DMS153 treated with DMSO at 0.1 percent for 48 hours (cell line): ENCODE data around the gene FLT4.

Experiments used
- DNase-seq: peaks from one replicate; lab custom pipeline; 2025; ENCODE audit not compliant: unreplicated experiment; lab: John Stamatoyannopoulos, UW

FLT4 gene

DNA sequence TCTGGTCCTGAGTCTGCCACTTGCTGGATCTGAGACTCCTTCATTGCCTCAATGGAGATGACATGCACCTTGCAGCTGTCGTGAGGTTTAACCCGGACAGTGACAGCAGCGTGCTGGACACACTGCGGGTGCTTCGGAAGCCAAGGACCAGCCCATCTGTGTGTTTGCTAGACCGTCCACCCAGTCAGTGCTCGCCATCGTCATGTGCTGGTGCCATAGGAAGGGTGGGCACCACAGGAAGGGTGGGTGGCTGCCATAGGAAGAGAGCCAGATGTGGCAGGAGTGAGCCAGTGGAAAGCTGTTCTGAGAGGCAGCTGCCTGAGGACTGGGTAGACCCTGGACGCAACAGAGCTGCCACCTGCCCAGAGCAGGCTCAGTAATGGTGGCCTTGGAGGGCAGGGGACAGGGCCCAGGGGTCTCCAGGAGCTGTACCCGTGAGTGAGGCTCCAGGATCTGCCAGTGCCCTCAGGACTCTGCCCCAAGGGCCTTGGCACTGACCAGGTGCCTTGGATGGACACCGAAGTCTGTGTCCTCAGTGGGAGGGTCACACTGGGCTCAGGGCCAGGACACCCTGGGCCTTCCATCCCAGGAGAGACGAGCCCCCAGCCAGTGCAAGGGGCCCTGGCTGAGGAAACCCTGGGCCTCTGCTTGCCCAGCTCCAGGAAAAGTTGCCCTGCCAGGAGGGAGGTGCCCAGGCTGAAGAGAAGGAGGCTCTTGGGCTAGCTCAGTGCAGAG is 21.8 kb downstream of the FLT4 start:
- no peak for DNase-seq

DNA sequence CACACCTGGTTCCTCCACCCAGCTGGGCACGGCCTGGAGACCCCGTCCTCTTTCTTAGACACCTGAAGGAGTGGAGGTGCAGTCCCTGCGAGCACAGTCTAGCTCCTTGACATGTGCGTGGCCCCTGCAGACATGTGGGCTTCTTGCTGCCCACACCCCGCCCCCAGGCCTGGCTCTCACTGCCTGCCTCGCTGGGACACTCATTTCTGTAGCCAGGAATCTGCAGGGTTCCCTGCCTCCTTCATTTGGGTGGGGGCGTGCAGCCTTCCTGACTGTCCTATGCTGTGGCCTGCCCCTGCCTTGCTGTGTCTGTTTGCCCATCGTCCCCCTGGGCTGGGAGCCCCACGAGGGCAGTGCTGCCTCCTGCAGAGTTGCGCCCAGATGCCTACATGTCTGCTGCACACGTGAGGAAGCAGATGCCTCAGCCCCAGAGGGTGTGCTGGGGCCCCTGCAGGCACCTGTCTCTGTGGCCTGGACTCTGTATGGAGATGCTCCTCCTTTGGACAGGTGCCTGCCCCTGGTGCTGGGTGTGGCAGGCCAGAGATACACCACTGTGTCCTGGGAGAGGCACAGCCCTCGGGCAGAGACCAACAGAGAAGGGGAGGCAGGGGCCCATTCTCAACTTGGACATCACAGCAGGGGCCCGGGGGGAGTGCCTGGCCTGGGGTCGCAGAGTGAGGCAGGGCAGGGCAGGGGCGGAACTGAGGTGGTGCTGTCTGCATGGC is 22.6 kb downstream of the FLT4 start:
- no peak for DNase-seq

DNA sequence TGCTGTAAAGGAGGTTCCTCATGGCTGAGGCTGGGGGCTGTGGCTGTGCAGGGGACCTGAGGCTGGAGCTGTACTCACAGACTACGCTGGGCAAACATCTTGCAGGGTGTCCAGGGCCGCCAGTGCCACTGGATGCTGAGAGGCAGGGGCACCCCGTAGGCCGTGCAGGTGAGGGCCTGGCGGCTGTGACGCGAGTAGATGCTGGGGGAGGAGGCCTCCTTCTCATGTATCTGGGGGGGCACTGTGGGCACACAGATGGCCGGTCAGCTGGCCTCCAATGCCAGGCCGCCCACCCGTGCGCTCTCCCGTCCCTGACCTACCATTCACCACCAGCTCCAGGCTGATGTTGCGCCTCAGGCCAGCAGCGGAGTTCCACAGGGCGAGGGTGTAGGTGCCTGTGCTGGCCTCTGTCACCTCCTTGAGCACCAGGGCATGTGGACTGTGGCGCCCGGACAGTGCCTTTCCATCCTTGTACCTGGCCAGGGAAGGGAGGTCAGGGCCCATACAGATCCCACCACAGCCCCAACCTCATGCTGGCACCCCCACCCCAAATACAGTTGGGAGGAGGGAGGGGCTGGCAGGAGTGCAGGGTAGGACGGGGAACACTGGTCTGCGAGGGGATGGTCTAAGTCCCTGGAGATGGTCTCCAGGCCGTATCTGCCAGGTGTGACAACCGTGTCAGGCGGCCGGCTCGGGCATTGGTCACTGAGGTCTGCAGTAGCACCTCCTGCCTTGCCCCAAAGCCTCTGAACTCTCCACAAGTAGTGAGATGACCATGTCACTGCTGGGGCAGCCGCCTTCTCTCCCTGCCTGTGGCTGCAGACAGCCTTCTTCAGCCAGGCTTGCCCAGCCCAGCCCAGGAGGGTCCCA is 23.4 kb downstream of the FLT4 start:
- DNase-seq = no peak

DNA sequence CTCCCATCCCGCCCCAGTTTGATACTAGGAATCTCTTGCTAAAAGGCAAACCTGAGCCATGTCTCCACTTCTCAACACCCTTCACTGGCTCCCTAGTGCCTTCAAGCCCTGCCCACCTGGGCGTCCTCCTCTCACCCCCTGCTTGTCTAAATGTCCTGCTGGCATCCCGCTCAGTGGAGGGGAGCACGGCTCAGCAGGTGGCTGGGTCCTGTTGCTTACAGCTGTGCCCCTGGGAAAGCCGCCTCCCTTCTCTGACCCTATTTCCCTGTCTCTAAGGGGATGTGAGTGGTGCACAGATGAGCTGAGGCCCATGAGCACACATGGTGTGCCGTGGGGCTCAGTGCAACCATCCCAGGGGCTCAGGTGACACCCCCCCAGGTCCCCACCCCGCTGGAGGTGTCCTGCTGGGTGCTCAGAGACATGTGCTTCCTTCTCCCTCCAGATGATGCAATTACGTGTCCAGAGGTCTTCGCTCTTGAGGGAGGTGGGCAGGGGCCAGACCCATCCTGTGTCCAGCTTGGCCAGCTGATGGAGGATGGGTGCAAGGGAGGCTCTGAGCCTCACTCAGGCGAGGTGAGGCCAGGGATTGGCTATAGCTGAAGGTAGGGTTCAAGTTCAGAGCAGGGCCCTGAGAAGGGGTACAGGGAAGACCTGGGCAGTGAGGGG is 24.1 kb downstream of the FLT4 start:
- DNase-seq = no peak

DNA sequence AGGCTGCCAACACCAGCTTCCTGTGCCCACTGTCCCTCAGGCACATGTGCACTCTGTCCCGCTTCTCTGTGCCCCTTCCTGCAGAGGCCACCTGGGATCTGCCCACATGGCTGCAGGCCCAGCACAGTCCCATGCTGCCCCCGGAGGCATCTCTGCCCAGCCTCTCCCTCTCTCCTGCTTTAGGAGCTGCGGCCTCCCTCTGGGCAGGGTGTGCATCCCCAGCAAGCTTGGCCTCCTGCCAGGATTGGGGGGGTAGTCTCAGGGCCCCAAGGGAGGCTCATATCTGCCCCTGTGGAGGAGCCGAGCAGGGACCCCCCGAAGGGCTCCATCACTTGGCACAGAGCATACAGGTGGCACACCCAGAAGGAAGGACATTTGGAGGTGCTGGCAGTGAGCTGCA is 24.8 kb downstream of the FLT4 start:
- DNase-seq = no peak

DNA sequence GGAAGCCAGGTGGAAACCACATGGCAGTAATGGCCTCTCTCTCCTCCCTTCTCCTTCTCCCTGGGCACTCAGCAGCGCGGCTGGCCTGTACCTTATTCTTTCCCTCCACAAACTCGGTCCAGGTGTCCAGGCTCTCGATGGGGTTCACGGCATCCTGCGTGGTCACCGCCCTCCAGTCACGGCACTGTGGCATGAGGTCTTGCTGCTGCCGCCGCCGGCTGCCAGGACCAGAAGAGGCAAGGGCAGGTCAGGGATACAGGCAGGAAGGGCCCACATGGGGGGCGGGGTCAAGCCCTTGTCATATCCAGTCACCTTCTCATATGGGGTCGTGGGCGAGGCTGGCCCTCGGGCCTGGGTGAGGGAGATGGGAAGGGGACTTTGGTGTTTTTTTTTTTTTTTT is 25.6 kb downstream of the FLT4 start:
- DNase-seq = no peak

DNA sequence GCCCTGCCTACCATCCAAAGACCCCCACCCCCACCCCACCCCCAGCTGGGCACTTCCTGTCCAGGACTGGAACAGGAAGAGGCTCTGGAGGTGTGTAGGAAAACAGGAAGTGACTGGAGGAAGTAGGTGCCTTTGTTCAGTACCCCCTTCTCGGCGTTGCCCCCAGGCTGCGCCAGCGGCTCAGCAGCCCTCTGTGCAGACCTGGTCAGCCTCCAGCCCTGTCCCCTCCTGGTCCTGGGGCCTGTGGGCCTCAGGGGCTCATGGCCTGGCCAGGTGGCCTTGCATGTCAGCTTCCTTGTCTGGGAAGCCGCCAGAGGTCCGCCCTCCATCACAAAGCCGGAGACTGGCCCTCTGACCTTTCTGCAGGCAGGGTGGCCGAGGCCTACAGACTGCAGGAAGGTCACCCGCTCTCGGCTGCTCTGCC is 26.0 kb downstream of the FLT4 start:
- no peak for DNase-seq

DNA sequence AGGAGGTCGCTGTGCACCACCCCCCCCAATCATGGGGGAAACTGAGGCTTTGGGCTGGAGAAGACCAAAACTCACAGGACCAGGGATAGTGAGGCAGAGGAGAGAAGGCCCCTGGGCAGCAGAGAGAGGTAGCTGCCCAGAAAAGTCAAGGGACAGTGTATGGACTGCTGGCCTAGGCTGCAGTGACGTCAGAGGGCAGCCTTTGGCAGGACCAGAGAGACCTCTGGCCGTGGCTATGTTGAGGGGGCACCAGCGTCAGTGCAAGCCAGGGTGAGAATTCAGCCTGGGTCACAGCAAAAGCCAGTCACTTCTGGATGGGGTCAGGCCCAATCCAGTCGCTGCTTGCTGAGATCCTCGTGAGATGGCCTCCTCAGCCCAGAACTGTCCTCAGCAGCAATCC is 26.5 kb downstream of the FLT4 start:
- DNase-seq = no peak

DNA sequence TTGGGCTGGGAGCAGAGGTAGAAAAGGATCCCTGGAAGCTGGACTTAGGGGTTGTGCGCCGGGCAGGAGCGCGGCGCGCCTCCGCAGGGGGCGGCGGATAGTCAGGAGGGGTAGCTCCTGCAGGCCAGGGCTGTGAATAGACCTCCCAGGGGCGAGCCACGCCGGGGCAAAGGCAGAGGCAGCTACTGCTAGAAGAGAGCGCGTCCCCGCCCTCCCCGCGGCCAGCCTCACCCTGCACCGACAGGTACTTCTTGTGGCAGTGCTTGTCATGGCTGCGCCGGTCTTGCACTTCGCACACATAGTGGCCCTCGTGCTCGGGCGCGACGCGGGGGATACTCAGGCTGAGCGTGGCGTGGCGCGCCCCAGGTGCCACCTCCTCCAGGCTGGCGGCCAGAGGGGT is 28.1 kb downstream of the FLT4 start:
- DNase-seq = no peak

DNA sequence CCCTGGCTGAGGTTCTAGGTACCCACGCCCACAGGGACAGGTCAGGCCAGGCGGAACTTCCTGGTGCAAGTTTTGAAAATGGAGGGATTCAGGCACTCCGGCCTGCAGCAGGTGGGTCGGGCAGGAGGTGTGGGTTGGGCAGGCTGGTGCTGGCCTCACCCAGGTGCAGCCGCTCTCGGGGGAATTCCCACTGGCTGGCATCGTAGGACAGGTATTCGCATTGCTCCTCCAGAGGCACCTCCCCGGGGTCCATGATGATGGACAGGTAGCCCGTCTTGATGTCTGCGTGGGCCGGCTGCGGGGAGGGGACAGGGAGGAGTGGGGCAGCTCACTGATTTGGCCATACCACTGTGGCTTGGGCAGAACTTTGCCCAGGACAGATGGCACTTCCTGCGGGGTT is 29.4 kb downstream of the FLT4 start:
- no peak for DNase-seq

DNA sequence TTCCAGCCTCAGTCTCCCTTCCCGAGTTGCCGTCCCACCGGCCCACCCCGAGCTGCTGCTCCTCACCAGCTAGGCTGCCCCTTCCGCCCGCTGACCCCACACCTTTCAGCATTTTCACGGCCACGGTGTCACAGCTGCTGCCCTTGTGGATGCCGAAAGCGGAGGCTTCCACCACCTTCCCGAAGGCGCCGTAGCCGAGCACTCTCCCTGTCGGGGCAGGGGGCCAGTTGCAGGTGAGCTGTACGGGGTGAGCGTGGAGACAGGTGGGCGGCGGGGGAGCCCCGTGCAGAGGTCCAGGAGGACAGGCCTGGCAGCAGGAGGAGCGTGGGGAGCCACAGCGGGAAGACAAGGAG is 29.9 kb downstream of the FLT4 start:
- DNase-seq = no peak

DNA sequence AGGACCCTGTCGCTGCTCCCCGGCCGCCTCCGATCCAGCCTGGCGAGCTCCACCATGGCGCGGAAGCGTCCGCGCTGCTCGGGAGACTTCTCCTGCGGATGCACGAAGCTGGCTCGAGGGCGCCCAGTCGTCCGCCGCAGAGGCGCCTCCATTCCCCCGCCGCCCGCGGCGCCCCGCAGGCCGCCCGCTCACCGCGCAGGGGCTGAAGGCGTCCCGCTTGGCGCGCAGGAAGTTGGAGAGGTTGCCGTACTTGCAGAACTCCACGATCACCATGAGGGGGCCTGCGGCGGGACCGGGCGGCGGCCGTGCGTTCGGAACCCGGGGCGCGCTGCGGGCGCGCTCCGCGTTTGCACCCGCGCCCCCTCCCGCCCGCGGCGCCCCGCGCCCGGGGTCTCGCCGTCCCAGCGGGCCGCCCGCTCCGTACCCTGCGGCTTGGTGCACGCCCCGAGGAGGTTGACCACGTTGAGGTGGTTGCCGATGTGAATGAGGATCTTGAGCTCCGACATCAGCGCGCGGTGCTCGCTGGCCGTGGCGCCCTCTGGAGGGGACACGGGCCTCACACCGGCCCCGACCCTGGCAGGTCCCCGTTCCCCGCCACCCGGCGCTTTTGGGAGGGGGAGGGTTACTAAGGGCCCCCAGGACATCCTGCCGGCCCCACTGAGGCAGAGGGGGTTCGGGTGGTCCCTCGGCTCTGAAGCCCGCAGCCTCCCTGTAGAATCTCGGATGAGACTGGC is 30.4 kb downstream of the FLT4 start:
- DNase-seq = no peak

DNA sequence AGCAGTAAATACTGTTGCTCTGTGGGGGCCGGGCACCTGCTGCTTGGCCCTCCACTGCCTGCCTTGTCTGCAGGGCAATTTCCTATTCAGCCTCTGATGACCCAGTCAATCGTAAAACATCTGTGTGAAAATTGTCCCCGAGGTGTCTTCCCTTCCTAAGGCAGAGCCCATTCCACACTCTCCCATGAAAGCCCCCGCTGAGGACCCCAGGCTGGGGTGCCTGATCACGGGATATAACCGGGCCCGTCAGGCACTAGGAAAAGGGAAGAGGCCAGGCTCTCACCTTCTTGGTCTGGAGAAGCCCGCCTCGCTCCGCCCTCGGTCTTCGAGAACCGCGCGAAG is 30.9 kb downstream of the FLT4 start:
- no peak for DNase-seq

DNA sequence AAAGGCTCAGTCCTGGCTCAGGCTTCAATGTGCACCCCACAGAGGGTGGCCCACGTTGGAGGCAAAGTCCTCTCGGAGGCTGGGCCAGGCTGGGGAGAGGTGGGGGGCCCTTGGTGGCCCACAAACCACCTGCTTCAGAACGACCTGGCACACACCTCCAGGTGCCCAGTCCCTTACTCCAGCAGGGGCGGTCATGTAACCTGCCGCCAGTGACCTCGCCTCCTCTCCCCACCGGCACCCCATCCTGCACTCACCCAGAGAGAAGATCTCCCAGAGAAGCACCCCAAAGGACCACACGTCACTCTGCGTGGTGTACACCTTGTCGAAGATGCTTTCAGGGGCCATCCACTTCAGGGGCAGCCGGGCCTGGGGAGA is 35.6 kb downstream of the FLT4 start:
- no peak for DNase-seq

DNA sequence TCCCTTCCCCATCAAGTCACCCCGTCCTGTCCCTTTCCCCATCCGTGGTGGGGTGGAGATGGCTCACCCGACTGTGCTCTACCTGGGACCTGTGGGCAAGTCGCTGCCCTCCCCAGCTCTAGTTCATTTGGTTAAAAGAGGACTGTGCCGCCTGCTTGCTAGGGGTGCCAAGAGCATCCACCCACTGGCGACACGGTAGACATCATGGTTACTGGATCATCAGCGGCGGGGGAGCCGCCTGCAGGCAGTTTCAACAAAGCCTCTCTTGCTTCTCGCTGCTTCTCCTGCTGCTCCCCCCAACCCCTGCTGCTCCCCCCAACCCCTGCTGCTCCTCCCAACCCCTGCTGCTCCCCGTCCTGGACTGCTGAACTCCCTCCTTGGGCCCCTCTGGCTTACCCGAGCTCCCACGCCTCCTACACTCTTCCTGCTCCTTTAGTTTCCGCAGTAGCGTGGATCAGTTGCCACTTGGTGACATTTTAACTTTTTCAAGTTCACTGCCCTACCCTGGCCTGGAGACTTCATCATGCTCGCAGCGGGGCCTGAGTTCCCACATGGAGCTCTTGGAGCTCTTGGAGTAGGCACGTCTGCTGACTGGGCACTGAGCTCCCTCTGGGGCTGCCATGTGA is 36.1 kb downstream of the FLT4 start:
- DNase-seq = no peak

DNA sequence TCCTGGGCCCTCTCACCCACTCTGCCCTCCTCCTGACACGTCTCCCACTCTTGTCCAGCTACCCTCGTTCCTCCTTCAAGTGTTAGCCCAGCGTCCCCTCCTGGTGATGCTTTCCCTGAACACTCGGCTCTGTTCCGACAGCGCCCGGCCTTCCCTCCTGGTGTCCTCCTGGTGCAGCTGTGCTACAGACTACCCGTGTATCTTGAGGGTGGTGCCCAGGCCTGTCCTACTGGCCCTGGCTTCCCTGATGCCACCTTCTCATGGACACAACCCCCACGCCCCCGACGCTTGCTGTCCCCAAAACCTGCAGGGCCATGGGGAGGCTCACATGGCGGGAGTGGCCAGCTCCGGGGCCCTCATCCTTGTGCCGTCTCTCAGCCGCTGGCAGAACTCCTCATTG is 36.7 kb downstream of the FLT4 start:
- DNase-seq = no peak

DNA sequence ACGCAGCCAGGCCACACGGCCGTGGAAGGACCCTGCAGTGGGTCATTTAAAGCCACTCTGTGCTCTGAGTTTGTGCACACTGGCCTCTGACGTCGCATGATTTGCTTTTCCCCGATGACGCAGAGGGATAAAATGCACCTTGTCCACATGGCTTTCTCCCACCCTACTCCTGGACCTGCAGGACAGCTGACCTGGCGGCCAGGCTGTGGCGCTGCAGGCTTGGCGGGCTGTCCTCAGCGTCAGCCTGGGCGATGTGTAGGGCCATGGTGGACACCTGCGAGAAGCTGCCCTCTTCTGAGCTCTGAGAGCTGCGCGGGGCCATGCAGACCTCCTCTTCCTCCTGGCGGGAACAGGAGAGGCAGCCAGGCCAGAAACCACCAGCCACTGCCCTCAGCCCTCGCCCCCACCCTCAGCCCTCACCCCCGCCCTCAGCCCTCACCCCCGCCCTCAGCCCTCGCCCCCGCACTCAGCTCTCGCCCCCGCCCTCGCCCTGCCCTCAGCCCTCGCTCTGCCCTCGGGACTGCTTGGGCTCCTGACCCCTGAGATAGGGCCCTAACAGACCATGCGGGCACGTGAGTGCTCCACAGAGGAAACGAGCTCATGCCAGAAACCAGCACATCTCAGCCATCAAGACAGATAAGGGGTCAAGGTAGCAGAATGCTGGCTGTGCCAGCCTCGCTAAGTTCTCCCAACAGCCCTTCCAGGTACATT is 38.1 kb downstream of the FLT4 start:
- no peak for DNase-seq

DNA sequence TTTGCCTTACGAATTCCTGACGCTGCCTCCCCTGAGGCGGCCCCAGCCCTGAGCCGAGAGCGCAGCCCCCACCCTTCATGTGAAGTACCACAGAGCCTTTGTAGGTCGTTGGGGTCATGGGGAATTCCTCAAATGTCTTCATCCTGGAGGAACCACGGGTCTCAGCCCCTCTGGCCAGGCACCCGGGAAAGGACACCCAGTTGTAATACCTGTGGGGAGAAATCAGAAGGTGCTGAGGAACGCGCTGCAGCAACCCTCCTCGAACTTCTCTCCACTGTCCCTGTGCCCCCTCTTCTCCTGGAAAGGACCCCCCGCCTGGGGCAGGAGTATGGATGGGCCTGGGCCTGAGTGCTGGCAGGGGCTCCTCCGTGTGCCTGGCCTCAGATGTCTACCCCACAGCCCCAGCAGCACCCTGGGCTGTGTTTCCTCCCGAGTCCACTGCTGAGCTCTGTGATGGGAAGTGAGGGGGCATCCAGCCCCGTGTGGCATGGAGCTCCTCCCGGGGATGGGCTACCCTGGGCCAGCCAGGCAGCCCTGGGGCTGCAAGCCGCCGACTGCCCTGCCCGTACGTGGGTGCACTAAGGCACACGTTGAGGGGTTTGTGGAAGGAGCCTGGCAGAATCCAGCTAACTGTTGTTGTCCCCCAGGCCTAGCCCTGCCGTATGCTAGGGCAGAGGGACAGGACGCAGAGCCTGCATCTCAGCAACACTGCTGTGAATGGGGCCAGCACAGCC is 39.4 kb downstream of the FLT4 start:
- no peak for DNase-seq

DNA sequence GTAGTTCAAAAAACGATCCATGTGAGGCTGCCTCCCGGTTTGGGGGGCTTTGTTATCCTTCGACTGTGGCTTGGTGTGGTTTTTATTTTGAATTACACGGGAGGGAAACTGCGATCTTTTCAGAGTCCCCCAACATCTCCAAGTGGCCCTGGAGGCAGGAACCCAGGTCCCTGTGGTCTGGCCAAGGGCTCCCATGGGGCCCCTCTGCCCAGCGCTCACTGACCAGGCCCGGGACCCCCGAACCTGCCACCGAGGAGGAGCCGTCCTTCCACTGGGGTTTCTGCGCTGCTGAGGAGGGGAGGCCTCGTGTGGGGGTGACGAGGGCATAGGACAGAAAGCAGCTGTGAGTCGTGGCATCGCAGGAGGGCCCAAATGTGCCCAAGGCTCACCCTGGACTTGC is 40.0 kb downstream of the FLT4 start:
- DNase-seq = no peak
